Measurements from ENCODE around the gene EXPH5. TPM values are rescaled to one million over a fixed set of nuclear protein-coding genes. Genes with fewer than 3 reads are reported as not detected.

Gene EXPH5
- 0.02 to 0.09 TPM (median 0.04 TPM) in 4 of 5 replicates, not detected in the other for total RNA-seq (2022; extraction: Qiagen RNA extraction; ENCODE audit: low read depth)

GRCh38 chr11:108593214-108593922 is at the start of gene EXPH5:
Gene EXPH5 (minus strand): TSS chr11:108593768. CDS start chr11:108593536, 232 bp downstream.

GRCh38 chr11:108498046-108498815 is 95.3 kb downstream of the EXPH5 start, which contains the start of gene POGLUT3:
Gene POGLUT3 (minus strand): TSS chr11:108498384. CDS start chr11:108498366, 18 bp downstream.

GRCh38 chr11:108467091-108467823 is 126.3 kb downstream of the EXPH5 start, which contains the start of gene C11orf65:
Gene C11orf65 (minus strand): TSS chr11:108467529. CDS start chr11:108461559, 5,970 bp downstream.

Other genes starting within 250 kb of the EXPH5 start
- gene C11orf65, start 126.2 kb downstream of the EXPH5 start, total RNA-seq (2022; extraction: Qiagen RNA extraction; ENCODE audit: low read depth) = 0.13 to 0.54 TPM (median 0.48 TPM) in 3 of 5 replicates, not detected in the others
- 9.4 to 12.7 TPM (median 11.2 TPM) in 5 replicates for gene POGLUT3, start 95.4 kb downstream of the EXPH5 start, total RNA-seq (2022; extraction: Qiagen RNA extraction; ENCODE audit: low read depth)
- 56.5 to 73.4 TPM (median 60.8 TPM) in 5 replicates for gene DDX10, start 71.3 kb upstream of the EXPH5 start, total RNA-seq (2022; extraction: Qiagen RNA extraction; ENCODE audit: low read depth)

Measured in A549 treated with CpdA at 1 μM for 4 hours (cell line).